HG02588 (cell line): ENCODE data around the gene CLCN4.
A peak's percentile ranks its signal among the peaks of the same experiment; 100 is the strongest.

Source experiments
- ATAC-seq: cut with Tn5 transposase; IDR thresholded peaks from one replicate; pipeline ENCODE4 v1.9.1; 2021; ENCODE audit warnings: mild to moderate bottlenecking, moderate library complexity; ENCODE audit not compliant: unreplicated experiment

Gene CLCN4

GRCh38 chrX:10166248-10166716 lies 9.5 kb downstream of the CLCN4 start:
- no peak for ATAC-seq

GRCh38 chrX:10166731-10167151 lies 10.0 kb downstream of the CLCN4 start:
- ATAC-seq, result no peak

- peak; percentile 68 for ATAC-seq
Measured at GRCh38 chrX:10167573-10167972, 10.8 kb downstream of the CLCN4 start.

GRCh38 chrX:10168226-10168625 lies 11.5 kb downstream of the CLCN4 start:
- no peak for ATAC-seq

- no peak for ATAC-seq
Measured at GRCh38 chrX:10169175-10169574, 12.4 kb downstream of the CLCN4 start.

GRCh38 chrX:10171249-10171648 lies 14.5 kb downstream of the CLCN4 start:
- no peak for ATAC-seq

GRCh38 chrX:10172877-10173276 lies 16.1 kb downstream of the CLCN4 start:
- ATAC-seq, result no peak

GRCh38 chrX:10173331-10173900 lies 16.6 kb downstream of the CLCN4 start:
- no peak for ATAC-seq

- no peak for ATAC-seq
Measured at GRCh38 chrX:10174051-10174450, 17.3 kb downstream of the CLCN4 start.

GRCh38 chrX:10174810-10175209 lies 18.0 kb downstream of the CLCN4 start:
- ATAC-seq, result no peak

- no peak for ATAC-seq
Measured at GRCh38 chrX:10175319-10175871, 18.6 kb downstream of the CLCN4 start.

- ATAC-seq, result no peak
Measured at GRCh38 chrX:10176121-10177003, 19.6 kb downstream of the CLCN4 start.

GRCh38 chrX:10177004-10177396 lies 20.2 kb downstream of the CLCN4 start:
- no peak for ATAC-seq

- ATAC-seq, result no peak
Measured at GRCh38 chrX:10177601-10178000, 20.8 kb downstream of the CLCN4 start.

- no peak for ATAC-seq
Measured at GRCh38 chrX:10178866-10179463, 22.2 kb downstream of the CLCN4 start.

- no peak for ATAC-seq
Measured at GRCh38 chrX:10183760-10184159, 27.0 kb downstream of the CLCN4 start.

- ATAC-seq, result no peak
Measured at GRCh38 chrX:10184411-10184810, 27.6 kb downstream of the CLCN4 start.

- ATAC-seq, result no peak
Measured at GRCh38 chrX:10186355-10186754, 29.6 kb downstream of the CLCN4 start.

- no peak for ATAC-seq
Measured at GRCh38 chrX:10187421-10187820, 30.6 kb downstream of the CLCN4 start.

- ATAC-seq, result peak; percentile 80
Measured at GRCh38 chrX:10189317-10190268, 32.8 kb downstream of the CLCN4 start.
